COLO668 (cell line): Measurements from ENCODE around the gene YIF1A.

Source experiments
- DNase-seq: peaks from one replicate; lab custom pipeline; 2025; ENCODE audit not compliant: unreplicated experiment; lab: John Stamatoyannopoulos, UW

YIF1A gene

DNA sequence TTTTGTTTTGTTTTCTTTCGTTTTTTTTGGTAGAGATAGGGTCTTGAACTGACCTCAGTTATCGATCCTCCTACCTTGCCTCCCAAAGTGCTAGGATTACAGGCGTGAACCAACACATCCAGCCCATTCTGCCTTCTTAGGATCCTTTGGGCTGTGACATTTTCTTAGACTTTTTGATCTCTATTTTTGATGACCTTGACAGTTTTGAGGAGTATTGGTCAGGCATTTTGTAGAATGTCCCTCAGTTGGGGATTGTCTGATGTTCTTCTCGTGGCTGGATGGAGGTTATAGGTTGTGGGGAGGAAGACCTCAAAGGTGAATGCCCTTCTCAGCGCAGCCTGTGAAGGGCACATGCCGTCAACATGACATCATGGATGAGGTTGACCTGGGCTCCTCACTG lies 40.0 kb downstream of the YIF1A start:
- no peak for DNase-seq

DNA sequence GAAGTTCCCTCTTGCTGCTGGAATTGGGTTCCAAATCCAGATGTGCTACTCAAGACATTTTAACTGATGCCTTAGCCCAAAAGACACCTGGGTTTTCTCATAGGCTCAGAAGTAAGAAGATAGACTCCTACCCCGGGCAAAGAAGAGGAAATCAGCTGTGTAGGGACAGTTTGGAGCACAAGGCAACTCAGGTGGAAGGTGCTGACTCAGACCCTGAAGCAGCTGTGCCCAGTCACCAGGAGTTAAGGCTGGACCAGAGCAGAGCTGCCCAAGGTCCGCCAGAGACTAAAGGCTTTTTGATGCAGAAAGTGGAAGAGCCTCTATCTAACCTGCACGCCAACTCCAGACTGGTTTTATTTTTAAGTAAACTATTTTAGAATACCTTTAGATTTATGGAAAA lies 41.1 kb downstream of the YIF1A start:
- no peak for DNase-seq

DNA sequence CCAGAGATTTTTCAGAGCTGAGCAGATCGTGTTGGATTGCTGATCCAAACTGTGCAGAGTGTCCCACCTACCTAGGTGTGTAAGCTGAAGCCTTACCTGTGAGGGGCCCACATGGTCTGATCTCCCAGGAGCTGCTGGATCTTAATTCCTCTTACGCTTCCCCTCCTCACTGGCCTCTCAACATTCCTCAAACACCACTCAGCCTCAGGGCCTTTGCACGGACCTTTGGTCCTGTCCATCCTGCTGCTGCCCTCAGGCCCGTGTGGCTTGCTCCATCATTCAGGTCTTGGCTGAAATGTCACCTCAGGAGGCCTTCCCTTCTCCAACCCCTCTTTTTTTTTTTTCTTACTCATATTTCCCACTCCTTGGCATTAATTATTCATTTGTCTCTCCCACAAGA lies 41.6 kb downstream of the YIF1A start:
- no peak for DNase-seq

DNA sequence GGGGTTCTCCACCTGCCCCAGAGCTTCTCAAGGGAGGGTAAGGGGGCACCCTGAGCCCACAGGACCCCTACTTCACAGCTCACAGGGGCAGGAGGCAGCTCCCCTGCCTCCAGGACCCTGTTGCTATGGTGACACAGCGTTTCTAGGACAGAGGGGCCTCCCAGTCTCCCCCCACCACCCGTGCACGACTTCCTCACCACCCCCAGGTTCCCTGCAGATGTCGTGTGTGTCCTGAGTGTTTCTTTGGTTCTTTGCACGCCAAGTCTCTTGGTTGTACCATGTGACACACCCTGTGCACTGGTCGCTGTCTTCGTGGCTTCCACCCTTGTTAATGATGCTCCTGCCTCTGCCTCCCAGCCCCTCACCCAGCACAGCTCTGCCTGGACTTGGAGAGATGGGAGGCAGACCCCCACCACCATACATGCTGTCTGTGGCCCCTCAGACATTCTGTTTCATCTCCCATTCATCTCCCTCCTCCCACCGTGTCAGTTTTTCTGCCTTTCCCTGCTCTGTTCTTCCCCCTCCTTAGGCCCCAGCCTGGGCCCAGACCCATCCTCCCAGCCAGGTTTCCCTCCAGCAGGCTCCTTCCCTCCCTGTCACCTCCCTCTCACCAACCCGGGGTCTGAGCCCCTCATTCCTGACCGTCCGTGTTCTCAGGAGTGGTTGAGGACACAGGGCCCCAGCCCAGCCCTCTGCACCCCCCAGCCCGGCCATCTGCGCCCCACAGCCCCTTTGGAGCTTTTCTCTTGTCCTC lies 45.0 kb downstream of the YIF1A start:
- DNase-seq: no peak

DNA sequence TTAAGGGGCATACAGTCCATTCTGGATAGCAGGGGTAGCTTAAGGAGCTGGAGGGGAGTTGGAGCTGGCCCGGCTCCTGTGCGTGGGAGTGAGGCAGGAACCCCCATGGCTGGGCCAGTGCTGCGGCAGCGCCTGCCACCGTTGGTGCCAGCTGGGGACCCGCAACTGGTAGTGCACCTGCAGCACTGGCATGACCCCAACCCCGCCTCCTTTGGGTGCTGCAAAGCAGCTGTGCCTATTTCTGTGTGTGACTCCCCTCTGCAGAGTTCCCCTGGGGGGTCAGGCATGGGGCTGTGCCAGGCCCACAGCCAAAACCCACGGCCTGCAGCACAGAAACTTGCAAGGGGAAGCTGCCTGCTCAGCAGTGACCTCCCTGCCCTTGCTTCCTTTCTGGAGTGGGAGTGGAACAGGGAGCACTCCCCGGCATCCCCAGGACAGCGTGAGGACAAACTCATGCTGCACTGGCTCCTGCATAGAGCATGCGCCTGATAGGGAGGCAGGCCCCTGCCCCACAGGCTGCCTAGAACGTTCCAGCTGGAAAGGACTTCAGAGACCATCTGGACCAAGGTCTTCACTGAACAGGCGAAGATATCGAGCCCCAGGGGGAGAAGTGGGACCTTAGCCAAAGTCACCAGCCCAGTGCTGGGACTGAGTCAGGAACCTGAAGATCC lies 46.7 kb downstream of the YIF1A start:
- DNase-seq: no peak

DNA sequence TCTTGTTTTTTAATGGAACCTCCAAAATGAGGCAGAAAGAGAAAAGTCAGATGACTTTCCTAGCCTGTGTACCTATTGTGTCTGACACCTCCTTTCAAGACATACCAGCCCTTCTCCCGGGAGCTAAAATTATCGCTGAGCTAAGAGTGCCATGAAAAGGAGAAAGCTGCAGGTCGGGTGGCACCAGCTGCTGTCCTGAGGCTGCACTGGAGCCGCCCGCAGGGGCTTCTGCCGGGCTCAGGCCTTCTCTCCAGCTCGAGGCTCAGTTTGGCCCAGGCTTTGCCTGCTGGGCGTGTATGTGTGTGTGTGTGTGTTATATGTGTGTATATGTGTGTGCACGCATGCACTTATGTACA lies 48.2 kb downstream of the YIF1A start:
- no peak for DNase-seq

DNA sequence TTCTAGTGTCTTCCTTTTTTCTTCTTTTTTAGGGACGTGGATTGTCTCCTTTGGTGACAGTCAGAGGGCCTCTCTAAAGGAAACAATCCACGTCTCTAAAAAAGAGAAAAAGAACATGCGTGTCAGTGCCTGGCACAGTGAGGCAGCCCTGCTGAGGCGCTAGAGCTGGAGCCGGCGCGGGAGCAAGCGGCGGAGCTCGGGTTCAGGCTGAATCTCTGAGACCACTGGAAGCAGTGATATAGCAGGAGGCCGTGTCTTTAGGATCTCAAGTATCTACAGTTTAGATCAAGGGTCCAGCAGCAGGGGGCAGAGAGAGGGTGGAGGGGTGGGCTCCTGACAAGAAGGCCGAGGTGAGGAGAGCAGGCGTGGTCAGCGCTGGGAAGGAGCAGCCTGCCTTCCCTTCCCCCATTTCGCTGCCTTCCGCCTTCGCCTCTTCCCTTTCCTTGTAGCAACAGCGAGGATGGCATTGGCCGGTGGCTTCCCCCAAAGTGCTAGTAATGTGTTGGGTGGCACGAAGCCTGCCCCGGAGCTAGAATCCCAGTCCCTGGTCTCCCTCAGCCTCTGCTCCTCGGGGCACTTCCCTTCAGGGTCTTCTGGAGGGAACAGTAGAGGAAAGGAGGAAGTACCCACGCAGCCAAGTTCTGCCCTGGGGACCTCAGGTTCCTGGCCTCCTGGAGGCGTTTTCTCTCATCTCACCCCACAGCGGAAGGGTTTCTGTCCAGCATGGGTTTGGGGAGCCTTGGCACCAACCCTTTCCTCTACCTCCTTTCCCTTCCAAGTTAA lies 48.8 kb downstream of the YIF1A start:
- no peak for DNase-seq

DNA sequence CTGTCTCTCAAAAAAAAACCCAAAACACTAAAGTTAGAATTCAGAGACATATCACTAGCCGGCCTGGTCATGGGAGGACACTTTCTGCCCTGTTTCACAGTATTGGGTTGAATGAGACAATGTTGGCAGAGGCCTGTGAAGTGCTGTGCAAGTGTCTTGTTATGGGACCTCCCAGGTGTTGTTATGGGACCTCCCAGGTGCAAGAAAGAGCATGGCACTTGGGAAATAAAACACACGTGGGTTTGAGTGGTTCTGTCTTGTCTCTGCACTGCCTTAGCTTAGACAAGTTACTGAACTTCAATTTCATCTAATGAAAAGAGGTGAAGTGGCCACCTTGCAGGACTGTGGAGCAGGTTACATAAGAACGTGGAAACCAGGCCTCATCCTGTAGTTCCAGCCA lies 49.4 kb downstream of the YIF1A start:
- DNase-seq: no peak

DNA sequence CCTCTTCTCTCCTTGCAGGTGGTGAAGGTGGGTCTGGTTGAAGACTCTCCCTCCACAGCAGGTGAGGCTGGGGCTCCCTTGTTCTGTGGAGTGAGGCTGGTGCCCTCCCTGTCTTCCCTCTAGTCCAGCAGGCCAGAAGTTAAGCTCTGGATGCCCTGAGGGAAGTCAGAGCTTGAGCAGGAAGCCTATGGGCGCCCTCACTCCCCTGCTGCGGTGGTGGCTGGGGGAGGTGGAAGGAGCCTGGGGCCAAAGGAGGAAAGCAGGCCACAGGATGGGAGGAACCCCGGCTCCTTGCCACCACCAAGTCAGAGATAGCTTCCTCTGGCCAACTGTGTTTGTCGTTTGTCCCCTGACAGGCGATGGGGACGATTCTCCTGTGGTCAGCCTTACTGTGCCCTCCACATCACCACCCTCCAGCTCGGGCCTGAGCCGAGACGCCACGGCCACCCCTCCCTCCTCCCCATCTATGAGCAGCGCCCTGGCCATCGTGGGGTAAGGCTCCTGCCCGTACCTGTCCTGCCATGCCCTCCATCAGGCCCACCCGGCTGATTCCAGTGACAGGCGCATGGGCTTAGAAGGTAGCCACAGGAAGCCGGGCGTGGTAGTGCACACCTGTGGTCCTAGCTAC lies 50.0 kb downstream of the YIF1A start:
- DNase-seq: no peak

DNA sequence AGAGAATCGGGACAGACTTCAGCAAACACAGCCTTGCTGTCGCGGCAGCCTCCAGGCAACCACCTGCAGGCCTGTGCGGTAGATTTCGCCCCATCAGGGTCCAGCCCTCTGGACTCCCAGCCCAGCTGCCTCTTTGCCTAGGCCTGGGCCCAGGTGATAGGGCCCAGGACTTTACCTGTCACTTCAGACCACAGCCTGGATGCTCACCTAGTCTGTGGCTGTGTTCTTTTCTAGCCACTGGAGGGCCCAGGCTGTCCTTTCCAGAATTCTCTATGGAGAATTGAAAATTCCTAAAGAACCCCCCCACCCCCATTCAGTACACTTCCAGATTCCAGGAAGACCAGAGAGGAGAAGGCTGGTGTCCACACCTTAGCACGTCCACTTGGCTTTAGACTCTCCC lies 51.1 kb downstream of the YIF1A start:
- no peak for DNase-seq

DNA sequence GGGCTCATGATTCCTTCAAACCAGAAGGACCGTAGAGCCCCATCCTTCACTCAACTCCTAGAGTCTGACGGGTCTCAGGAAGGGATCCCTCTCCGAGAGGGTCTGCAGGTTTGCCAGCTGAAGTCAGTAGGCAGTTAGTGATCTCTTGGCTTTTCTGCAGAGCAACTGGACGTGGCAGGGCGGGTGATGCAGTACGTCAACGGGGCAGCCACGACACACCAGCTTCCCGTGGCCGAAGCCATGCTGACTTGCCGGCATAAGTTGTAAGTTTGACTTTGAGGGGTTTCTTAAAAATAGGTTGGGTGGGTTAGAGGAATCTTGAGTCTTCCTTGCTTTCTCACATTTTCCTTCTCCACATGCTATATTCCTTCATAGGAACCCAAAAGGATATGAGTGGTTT lies 53.8 kb downstream of the YIF1A start:
- DNase-seq: no peak
